Measurements from ENCODE around the gene HDDC2.

The HDDC2 gene

DNA sequence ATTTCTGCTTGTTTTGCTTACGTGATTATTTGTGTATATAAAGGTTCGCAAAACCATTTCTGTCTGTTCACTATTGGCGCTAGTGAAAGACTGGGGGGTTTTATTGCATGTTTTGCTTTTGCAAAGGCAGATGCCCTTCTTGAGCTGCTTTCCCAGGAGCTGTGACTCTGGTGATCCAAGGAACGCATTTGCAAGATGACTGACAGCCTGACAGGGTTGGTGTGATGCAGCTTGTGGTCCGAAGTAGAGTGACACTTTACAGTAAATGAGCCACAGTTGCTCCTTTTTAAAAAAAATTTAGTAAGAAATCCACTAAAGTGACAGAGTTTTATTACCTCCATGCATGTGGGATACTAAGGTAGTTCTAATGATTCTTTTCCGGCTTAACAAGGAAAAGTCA is 74.5 kb downstream of the HDDC2 start:
- Histone ChIP-seq H4K20me1 (ENCODE audit: insufficient read depth, low read length) (no peaks in the 10 kb centered on the region), H3F3A (ENCODE audit: insufficient read depth, low read length) (no peaks in the 10 kb centered on the region), H3K36me3 (replicated peaks; ENCODE audit: insufficient read depth, low read length) (no peaks in the 10 kb centered on the region), H3K9me2 (replicated peaks; ENCODE audit: insufficient read depth, low read length) (no peaks in the 10 kb centered on the region), H3K9me3 (replicated peaks; ENCODE audit: insufficient read depth, low read length) (no peaks in the 10 kb centered on the region), H3K27ac (ENCODE audit: low read length) (no peak overlapping the region), H3K4me2 (ENCODE audit: low read depth, low read length) (no peak overlapping the region), H3K79me2 (ENCODE audit: low read length) (no peaks in the 10 kb centered on the region), H3K27me3 (replicated peaks; ENCODE audit: insufficient read depth, low read length) (no peaks in the 10 kb centered on the region), H3K4me3 (ENCODE audit: low read length) (no peak overlapping the region), H2AFZ (ENCODE audit: low read length) (no peak overlapping the region), H3K4me1 (ENCODE audit: low read length) (no peaks in the 10 kb centered on the region), H3K9ac (ENCODE audit: low read length) (no peak overlapping the region)
- no peak for DNase-seq
- TF ChIP-seq EZH2phosphoT487 (IDR thresholded peaks at IDR 0.05; ENCODE audit: low read length) (no peak), EZH2 (optimal IDR thresholded peaks at IDR 0.05; ENCODE audit: low read depth, low read length) (no peak)
- TF ChIP-seq, protein P1, sequence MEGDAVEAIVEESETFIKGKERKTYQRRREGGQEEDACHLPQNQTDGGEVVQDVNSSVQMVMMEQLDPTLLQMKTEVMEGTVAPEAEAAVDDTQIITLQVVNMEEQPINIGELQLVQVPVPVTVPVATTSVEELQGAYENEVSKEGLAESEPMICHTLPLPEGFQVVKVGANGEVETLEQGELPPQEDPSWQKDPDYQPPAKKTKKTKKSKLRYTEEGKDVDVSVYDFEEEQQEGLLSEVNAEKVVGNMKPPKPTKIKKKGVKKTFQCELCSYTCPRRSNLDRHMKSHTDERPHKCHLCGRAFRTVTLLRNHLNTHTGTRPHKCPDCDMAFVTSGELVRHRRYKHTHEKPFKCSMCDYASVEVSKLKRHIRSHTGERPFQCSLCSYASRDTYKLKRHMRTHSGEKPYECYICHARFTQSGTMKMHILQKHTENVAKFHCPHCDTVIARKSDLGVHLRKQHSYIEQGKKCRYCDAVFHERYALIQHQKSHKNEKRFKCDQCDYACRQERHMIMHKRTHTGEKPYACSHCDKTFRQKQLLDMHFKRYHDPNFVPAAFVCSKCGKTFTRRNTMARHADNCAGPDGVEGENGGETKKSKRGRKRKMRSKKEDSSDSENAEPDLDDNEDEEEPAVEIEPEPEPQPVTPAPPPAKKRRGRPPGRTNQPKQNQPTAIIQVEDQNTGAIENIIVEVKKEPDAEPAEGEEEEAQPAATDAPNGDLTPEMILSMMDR (IDR thresholded peaks at IDR 0.05; ENCODE audit: low read length): no peak
